Measurements from ENCODE around the gene REM2. TPM values are rescaled to one million over a fixed set of nuclear protein-coding genes. Genes with fewer than 3 reads are reported as not detected.

Gene REM2
- total RNA-seq, 1 experiment from 2014 or later: 0.47 TPM

- Histone ChIP-seq H3K9me2 (ENCODE audit: insufficient read depth) (no peaks in the 10 kb centered on the region), H3K36me3 (ENCODE audit: control insufficient read depth in 1 of 2, insufficient read depth in 2 of 2, low read length in 2 of 2) (peaks cover 40 to 52% of the 10 kb centered on the region in 2 experiments), H3K9me3 (ENCODE audit: control insufficient read depth in 1 of 2, insufficient read depth in 1 of 2, low read depth in 1 of 2, low read length in 2 of 2) (no peaks in the 10 kb centered on the region), H4K20me1 (ENCODE audit: insufficient read depth) (no peaks in the 10 kb centered on the region), H3K4me2 (ENCODE audit: low read length) (no peak overlapping the region), H3K79me2 (ENCODE audit: insufficient read depth, low read length) (no peaks in the 10 kb centered on the region), H3K4me3 (replicated peaks in 1 of 2; ENCODE audit: low read depth in 1 of 2, low read length in 2 of 2) (no peak overlapping the region), H3K27ac (ENCODE audit: low read depth, low read length) (no peak overlapping the region; the same call in 1 of the 2 replicates), H3K9ac (ENCODE audit: low read length) (no peak overlapping the region), H2AFZ (ENCODE audit: low read depth, low read length, poor library complexity, severe bottlenecking) (no peak overlapping the region), H3K4me1 (ENCODE audit: control insufficient read depth in 1 of 2, insufficient read depth in 2 of 2, low read length in 2 of 2) (peaks cover 0 to 22% of the 10 kb centered on the region in 2 experiments; a peak in 2 of 4 replicates), H3K27me3 (ENCODE audit: insufficient read depth, low read length) (no peaks in the 10 kb centered on the region)
- ChIA-PET RAD21 (ENCODE audit: low non-redundant PET in 1 of 2, low total read pairs in 2 of 2, uncharacterized antibody in 2 of 2, unreplicated experiment in 2 of 2) (no interaction called here), POLR2A (interaction anchor here (1.0 to 1.2 kb wide), 2 partner anchors 15 to 17 kb away, joined by 3 to 4 read pairs; partner anchors contain the start of gene RBM23), CTCF (interaction anchor here (1.0 to 2.1 kb wide), 5 partner anchors 14 to 30 kb away, joined by 3 to 10 read pairs (median 3); partner anchors contain the start of gene LRP10)
- ATAC-seq (no peak), DNase-seq (ENCODE audit: low read depth, low spot score) (no peak)
- TF ChIP-seq FOSL1 (IDR thresholded peaks at IDR 0.05; ENCODE audit: low read depth) (no peak), POLR2AphosphoS5 (IDR thresholded peaks at IDR 0.05; ENCODE audit: low read depth, low read length) (no peak), EZH2 (IDR thresholded peaks at IDR 0.05) (no peak), ELF1 (IDR thresholded peaks at IDR 0.05; ENCODE audit: borderline replicate concordance, low read depth) (no peak), CTCF (IDR thresholded peaks at IDR 0.05 in 2 of 3, conservative IDR thresholded peaks at IDR 0.05 in 1 of 3; ENCODE audit: borderline replicate concordance in 1 of 3, insufficient read depth in 1 of 3, low read depth in 2 of 3, low read length in 2 of 3) (no peak), JUND (IDR thresholded peaks at IDR 0.05) (no peak)
- intact Hi-C loops (cut with micrococcal nuclease): loop anchor here (2.0 to 5.0 kb wide), 2 partner anchors 79 to 244 kb away; no protein-coding TSS in a partner anchor
- BruUV-seq (replicated peaks): no TSS peak
Measured at GRCh38 chr14:22901799-22902198, 18.8 kb downstream of the REM2 start.

- Histone ChIP-seq H4K20me1 (ENCODE audit: insufficient read depth) (no peaks in the 10 kb centered on the region), H3K27ac (ENCODE audit: low read depth, low read length) (no peak overlapping the region), H3K79me2 (ENCODE audit: insufficient read depth, low read length) (no peaks in the 10 kb centered on the region), H3K27me3 (ENCODE audit: insufficient read depth, low read length) (no peaks in the 10 kb centered on the region), H3K9me3 (ENCODE audit: control insufficient read depth in 1 of 2, insufficient read depth in 1 of 2, low read depth in 1 of 2, low read length in 2 of 2) (no peaks in the 10 kb centered on the region), H2AFZ (ENCODE audit: low read depth, low read length, poor library complexity, severe bottlenecking) (no peak overlapping the region), H3K36me3 (ENCODE audit: control insufficient read depth in 1 of 2, insufficient read depth in 2 of 2, low read length in 2 of 2) (peaks cover 54 to 58% of the 10 kb centered on the region in 2 experiments), H3K4me2 (ENCODE audit: low read length) (no peak overlapping the region), H3K9me2 (ENCODE audit: insufficient read depth) (no peaks in the 10 kb centered on the region), H3K4me1 (ENCODE audit: control insufficient read depth in 1 of 2, insufficient read depth in 2 of 2, low read length in 2 of 2) (peaks cover 0 to 7% of the 10 kb centered on the region in 2 experiments; a peak in 2 of 4 replicates), H3K4me3 (replicated peaks in 1 of 2; ENCODE audit: low read depth in 1 of 2, low read length in 2 of 2) (no peak overlapping the region), H3K9ac (ENCODE audit: low read length) (no peak overlapping the region)
- ChIA-PET POLR2A (no interaction called here), CTCF (no interaction called here), RAD21 (ENCODE audit: low non-redundant PET in 1 of 2, low total read pairs in 2 of 2, uncharacterized antibody in 2 of 2, unreplicated experiment in 2 of 2) (no interaction called here)
- DNase-seq (ENCODE audit: low read depth, low spot score): no peak
- BruUV-seq (replicated peaks): no TSS peak
- intact Hi-C loops (cut with micrococcal nuclease): loop anchor here (5.0 kb wide), 1 partner anchor 246 kb away; no protein-coding TSS in a partner anchor
- no peak for ATAC-seq
- no peak for TF ChIP-seq ZNF274 (IDR thresholded peaks at IDR 0.05; ENCODE audit: low read depth, low read length)
- TF ChIP-seq EGR1 (IDR thresholded peaks at IDR 0.05; ENCODE audit: low read depth): no peak
- TF ChIP-seq YY1 (IDR thresholded peaks at IDR 0.05; ENCODE audit: extremely low read depth, insufficient replicate concordance, low read depth, low read length): no peak
- TF ChIP-seq TCF7L2 (IDR thresholded peaks at IDR 0.05; ENCODE audit: borderline replicate concordance, extremely low read depth, insufficient read depth, insufficient read length): no peak
- no peak for TF ChIP-seq SRF (IDR thresholded peaks at IDR 0.05; ENCODE audit: low read depth)
- TF ChIP-seq POLR2AphosphoS5 (IDR thresholded peaks at IDR 0.05; ENCODE audit: low read depth, low read length): no peak
- no peak for TF ChIP-seq JUND (IDR thresholded peaks at IDR 0.05)
- no peak for TF ChIP-seq RAD21 (IDR thresholded peaks at IDR 0.05; ENCODE audit: low read depth)
- no peak for TF ChIP-seq CEBPB (IDR thresholded peaks at IDR 0.05; ENCODE audit: low read depth)
- TF ChIP-seq EZH2phosphoT487 (IDR thresholded peaks at IDR 0.05; ENCODE audit: borderline replicate concordance): no peak
- TF ChIP-seq REST (IDR thresholded peaks at IDR 0.05; ENCODE audit: low read depth): no peak
- no peak for TF ChIP-seq CBX3 (IDR thresholded peaks at IDR 0.05; ENCODE audit: low read depth)
Measured at GRCh38 chr14:22903742-22904087, 20.7 kb downstream of the REM2 start.

Data from HCT116 (cell line).